Stomach smooth muscle (tissue), 2 donors: ENCODE results near the gene CD101.
A peak's percentile ranks its signal among the peaks of the same experiment; 100 is the strongest.

Experiments
- H3K27ac ChIP-seq: one replicate; pipeline ENCODE4 v1.7.0; 2013; ENCODE audit warnings: mild to moderate bottlenecking, low read length, inconsistent platforms
- H3K27me3 ChIP-seq, 2 donors: one replicate each; pipeline ENCODE4 v1.7.0; 2013; ENCODE audit warnings: low read length in 2 of 2; ENCODE audit not compliant: insufficient read depth in 2 of 2, control insufficient read depth in 1 of 2
- H3K36me3 ChIP-seq, 2 donors: one replicate each; pipeline ENCODE4 v1.7.0; 2013; ENCODE audit warnings: low read length in 2 of 2; ENCODE audit not compliant: control insufficient read depth in 2 of 2, insufficient read depth in 2 of 2
- H3K4me1 ChIP-seq: one replicate; pipeline ENCODE4 v1.7.0; 2013; ENCODE audit warnings: low read length; ENCODE audit not compliant: control insufficient read depth, insufficient read depth
- H3K4me3 ChIP-seq, 2 donors: one replicate each; pipeline ENCODE4 v1.7.0; 2013; ENCODE audit warnings: low read length in 2 of 2
- H3K9ac ChIP-seq, 2 donors: one replicate each; pipeline ENCODE4 v1.7.0; 2013; ENCODE audit warnings: low read length in 2 of 2, mild to moderate bottlenecking in 1 of 2
- H3K9me3 ChIP-seq, 2 donors: one replicate each; pipeline ENCODE4 v1.7.0; 2013; ENCODE audit warnings: low read length in 2 of 2; ENCODE audit not compliant: control insufficient read depth in 2 of 2
- donor health status: healthy.
- donor health status: Pancreatic carcinoma.

The CD101 gene

DNA sequence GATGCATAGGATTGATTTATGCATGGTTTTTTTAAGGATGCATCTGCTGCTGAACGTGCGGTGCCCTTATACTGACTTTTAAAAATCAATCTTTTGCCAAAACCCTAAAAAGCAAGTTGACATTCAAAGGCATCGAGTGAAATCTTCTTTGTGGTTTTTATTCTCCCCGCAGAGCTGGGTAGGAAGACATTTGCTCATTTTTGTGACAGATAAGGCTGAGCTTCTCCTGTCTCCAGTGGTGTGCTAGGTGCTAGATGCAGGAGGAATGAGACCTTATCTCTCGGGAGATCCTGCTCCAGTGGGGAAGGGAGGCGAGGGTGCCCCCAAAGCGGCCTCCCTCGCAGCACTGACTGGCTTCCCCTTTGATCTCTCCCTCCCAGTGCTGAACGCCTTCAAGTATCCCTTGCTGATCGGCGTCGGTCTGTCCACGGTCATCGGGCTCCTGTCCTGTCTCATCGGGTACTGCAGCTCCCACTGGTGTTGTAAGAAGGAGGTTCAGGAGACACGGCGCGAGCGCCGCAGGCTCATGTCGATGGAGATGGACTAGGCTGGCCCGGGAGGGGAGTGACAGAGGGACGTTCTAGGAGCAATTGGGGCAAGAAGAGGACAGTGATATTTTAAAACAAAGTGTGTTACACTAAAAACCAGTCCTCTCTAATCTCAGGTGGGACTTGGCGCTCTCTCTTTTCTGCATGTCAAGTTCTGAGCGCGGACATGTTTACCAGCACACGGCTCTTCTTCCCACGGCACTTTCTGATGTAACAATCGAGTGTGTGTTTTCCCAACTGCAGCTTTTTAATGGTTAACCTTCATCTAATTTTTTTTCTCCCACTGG lies 14.9 kb upstream of the CD101 start:
- peaks cover 63% of the 10 kb centered on the region for H3K4me1 ChIP-seq

GRCh38 chr1:116987256-116987555 lies 14.4 kb upstream of the CD101 start:
- Histone ChIP-seq H3K9ac (no peak overlapping the region), H3K27ac (no peak overlapping the region), H3K36me3 (peaks cover 3 to 8% of the 10 kb centered on the region in 2 donors), H3K4me3 (no peak overlapping the region), H3K9me3 (no peaks in the 10 kb centered on the region), H3K27me3 (no peaks in the 10 kb centered on the region), H3K4me1 (peaks cover 62% of the 10 kb centered on the region)

More for the DNA sequence above, 14.9 kb upstream of the CD101 start:
- H3K27ac ChIP-seq, result no peak overlapping the region
- no peaks in the 10 kb centered on the region for H3K9me3 ChIP-seq
- H3K4me3 ChIP-seq, result no peak overlapping the region
- peaks cover 1 to 8% of the 10 kb centered on the region in 2 donors for H3K36me3 ChIP-seq
- H3K27me3 ChIP-seq, result no peaks in the 10 kb centered on the region
- no peak overlapping the region for H3K9ac ChIP-seq

- peak overlapping the region; percentile 71 for H3K27ac ChIP-seq
These were observed 13.3 kb upstream of the CD101 start for GRCh38 chr1:116988248-116988647.

DNA sequence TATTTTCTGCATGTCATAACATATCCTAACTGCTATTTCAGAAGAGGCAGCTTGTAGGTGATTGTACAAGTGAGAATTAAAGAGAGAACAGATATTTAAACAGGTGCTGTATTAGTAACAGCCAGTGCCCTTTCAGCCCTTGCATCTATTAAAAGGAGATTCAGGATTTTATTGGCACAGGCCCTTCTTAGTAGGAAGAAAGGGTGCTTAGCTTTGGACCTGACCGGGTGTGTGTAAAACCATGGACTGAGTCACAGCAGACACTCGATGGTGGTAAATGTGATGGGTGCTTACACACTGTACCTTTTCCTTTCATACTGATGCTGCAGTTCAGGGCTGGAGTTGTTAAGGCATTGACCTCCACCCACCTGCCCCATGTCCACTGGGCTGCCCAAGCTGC lies 12.7 kb upstream of the CD101 start:
- Histone ChIP-seq H3K4me1 (peaks cover 48% of the 10 kb centered on the region), H3K27ac (peak overlapping the region; percentile 71), H3K4me3 (peak overlapping the region in 1 of 2 donors; percentile 3), H3K27me3 (no peaks in the 10 kb centered on the region), H3K36me3 (peaks cover 3 to 8% of the 10 kb centered on the region in 2 donors), H3K9ac (no peak overlapping the region), H3K9me3 (no peaks in the 10 kb centered on the region)

More at GRCh38 chr1:116988248-116988647, 13.3 kb upstream of the CD101 start:
- Histone ChIP-seq H3K4me1 (peaks cover 53% of the 10 kb centered on the region), H3K9ac (no peak overlapping the region), H3K4me3 (no peak overlapping the region), H3K36me3 (peaks cover 3 to 8% of the 10 kb centered on the region in 2 donors), H3K9me3 (no peaks in the 10 kb centered on the region), H3K27me3 (no peaks in the 10 kb centered on the region)

DNA sequence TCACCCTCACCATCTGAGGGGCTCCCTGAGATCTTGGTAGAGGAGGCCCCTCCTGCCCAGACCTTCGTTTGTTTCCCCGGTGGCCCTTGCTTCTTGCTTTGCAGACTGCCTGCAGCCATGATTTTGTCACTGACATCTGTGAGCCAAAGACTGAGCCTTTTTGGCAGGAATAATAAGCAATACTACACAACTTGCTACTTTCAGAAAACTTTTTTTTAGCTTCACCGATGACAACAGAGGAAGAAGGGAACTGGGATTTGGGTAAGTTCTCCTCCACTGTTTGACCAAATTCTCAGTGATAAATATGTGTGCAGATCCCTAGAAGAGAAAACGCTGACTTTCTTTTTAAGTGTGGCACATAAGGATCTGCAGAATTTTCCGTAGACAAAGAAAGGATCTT lies 11.7 kb upstream of the CD101 start:
- Histone ChIP-seq H3K9me3 (no peaks in the 10 kb centered on the region), H3K4me1 (peaks cover 39% of the 10 kb centered on the region), H3K36me3 (peaks cover 3 to 5% of the 10 kb centered on the region in 2 donors), H3K4me3 (no peak overlapping the region), H3K27me3 (no peaks in the 10 kb centered on the region), H3K9ac (no peak overlapping the region), H3K27ac (no peak overlapping the region)

DNA sequence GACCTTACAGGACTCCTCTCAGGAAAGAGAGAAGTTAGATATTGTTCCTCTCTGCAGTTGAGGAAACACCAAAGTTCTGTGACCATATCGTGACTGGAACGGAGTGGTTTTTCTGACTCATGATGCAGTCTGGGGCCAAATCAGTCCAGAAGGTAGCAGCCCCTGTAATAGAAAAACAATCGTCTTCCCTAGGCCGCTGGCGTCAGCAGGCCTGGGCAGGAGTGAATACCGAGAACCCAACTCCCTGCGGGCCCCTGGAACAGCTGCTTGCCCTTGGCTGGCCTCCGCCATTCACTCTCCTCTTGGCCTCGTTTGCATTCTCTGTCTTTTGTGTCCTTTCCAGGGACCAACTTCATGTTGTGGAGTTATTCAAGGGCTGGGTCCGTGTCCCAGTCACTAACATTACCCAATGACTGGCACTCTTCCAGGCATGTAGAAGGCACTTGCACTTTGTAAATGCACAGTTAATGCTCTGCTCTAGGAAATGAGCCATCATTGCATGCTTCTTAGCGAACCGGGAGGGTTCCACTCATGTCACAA lies 10.9 kb upstream of the CD101 start:
- no peak overlapping the region for H3K27ac ChIP-seq
- peaks cover 3 to 5% of the 10 kb centered on the region in 2 donors for H3K36me3 ChIP-seq
- no peaks in the 10 kb centered on the region for H3K9me3 ChIP-seq
- H3K4me3 ChIP-seq, result peak overlapping the region in 1 of 2 donors; percentile 8
- peaks cover 34% of the 10 kb centered on the region for H3K4me1 ChIP-seq
- H3K27me3 ChIP-seq, result no peaks in the 10 kb centered on the region
- H3K9ac ChIP-seq, result peak overlapping the region in 1 of 2 donors; percentile 13

- H3K4me3 ChIP-seq, result no peak overlapping the region
- H3K27ac ChIP-seq, result no peak overlapping the region
- H3K9ac ChIP-seq, result no peak overlapping the region
- H3K9me3 ChIP-seq, result no peaks in the 10 kb centered on the region
- H3K36me3 ChIP-seq, result peaks cover 3 to 5% of the 10 kb centered on the region in 2 donors
- H3K27me3 ChIP-seq, result no peaks in the 10 kb centered on the region
- H3K4me1 ChIP-seq, result peaks cover 30% of the 10 kb centered on the region
These were observed 10.3 kb upstream of the CD101 start for GRCh38 chr1:116991171-116991845.

DNA sequence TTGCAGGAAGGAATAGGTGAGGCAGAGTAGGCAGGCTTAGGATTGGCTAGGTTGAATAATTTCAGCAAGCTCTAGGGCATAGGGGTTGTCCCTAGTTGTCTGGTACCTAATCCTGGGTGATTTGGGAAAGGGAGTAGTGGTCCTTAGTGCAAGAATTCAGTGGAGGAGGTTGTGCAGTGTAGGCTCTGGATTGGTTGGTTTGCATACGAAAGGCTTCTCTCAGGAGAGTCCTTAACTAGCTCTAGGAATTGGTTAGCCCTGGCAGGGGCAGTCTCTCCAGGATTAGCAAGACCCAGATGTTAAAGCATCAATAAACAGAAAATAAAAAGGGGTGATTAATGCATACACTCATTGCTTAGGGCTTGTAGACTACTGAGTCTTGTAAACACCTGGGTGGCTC lies 9.6 kb upstream of the CD101 start:
- Histone ChIP-seq H3K36me3 (peaks cover 3 to 5% of the 10 kb centered on the region in 2 donors), H3K27me3 (no peaks in the 10 kb centered on the region), H3K9me3 (no peaks in the 10 kb centered on the region), H3K4me3 (no peak overlapping the region), H3K9ac (no peak overlapping the region), H3K4me1 (peaks cover 25% of the 10 kb centered on the region), H3K27ac (no peak overlapping the region)

DNA sequence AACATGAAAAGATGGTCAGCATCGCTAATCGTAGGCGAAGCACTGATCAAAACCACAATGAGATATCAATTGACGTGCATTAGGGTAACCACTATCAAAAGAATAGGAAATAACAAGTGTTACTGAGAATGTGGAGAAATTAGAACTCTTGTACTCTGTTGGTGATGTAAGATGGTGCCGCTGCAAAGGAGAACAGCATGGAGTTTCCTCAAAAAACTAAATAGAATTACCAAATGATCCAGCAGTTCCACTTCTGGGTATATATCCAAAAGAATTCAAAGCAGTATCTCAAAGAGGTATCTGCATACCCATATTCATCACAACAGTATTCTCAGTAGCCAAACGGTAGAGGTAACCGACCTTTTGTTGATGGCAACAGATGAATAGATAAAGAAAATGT lies 8.3 kb upstream of the CD101 start:
- Histone ChIP-seq H3K36me3 (peaks cover 3 to 5% of the 10 kb centered on the region in 2 donors), H3K27ac (no peak overlapping the region), H3K9me3 (no peaks in the 10 kb centered on the region), H3K9ac (no peak overlapping the region), H3K4me1 (peaks cover 17% of the 10 kb centered on the region), H3K4me3 (no peak overlapping the region), H3K27me3 (no peaks in the 10 kb centered on the region)

- no peak overlapping the region for H3K4me3 ChIP-seq
- no peak overlapping the region for H3K27ac ChIP-seq
- no peaks in the 10 kb centered on the region for H3K9me3 ChIP-seq
- H3K27me3 ChIP-seq, result no peaks in the 10 kb centered on the region
- H3K36me3 ChIP-seq, result peaks cover 3 to 5% of the 10 kb centered on the region in 2 donors
- H3K9ac ChIP-seq, result no peak overlapping the region
- H3K4me1 ChIP-seq, result peaks cover 6% of the 10 kb centered on the region
These were observed 7.1 kb upstream of the CD101 start for GRCh38 chr1:116994411-116994810.
